CD4-positive, alpha-beta T cell (primary cell): Measurements from ENCODE around the gene LDAH. TPM values are rescaled to one million over a fixed set of nuclear protein-coding genes. Genes with fewer than 3 reads are reported as not detected.

Experiments
- ATAC-seq: fragments of 200-7000 bp; cut with Tn5 transposase; one replicate; pipeline ENCODE4 v1.10.0; 2022; ENCODE audit warnings: mild to moderate bottlenecking; ENCODE audit not compliant: poor library complexity
- CTCF ChIA-PET: fragments of 350-600 bp; sonication (Branson Sonifier 250); formaldehyde crosslinking; loops from one replicate; lab custom pipeline; 2021; ENCODE audit warnings: antibody characterized with exemption, inconsistent platforms; lab: Charles Lee
- POLR2A ChIA-PET: fragments of 350-600 bp; sonication (Branson Sonifier 250); formaldehyde crosslinking; loops from one replicate; lab custom pipeline; 2021; ENCODE audit warnings: antibody characterized with exemption, inconsistent platforms; lab: Charles Lee
- DNase-seq, 14 experiments: peaks; one replicate each; pipeline ENCODE4 v3.0.0-alpha.2; 2013 to 2020; ENCODE audit warnings: mixed read lengths in 2 of 14
- H3K27ac ChIP-seq, 2 donors: one replicate each; pipeline versions ENCODE4 v1.5.1 to v1.7.0; 2013; ENCODE audit warnings: low read length in 2 of 2, low read depth in 1 of 2, mild to moderate bottlenecking in 1 of 2
- H3K27me3 ChIP-seq, 2 experiments: 1 replicate in 1 of 2; 2 replicates in 1 of 2; pipeline versions ENCODE4 v1.6.1 to v1.7.0; 2013; ENCODE audit warnings: low read length in 2 of 2, control low read depth in 1 of 2, mild to moderate bottlenecking in 1 of 2, moderate library complexity in 1 of 2; ENCODE audit not compliant: insufficient read depth in 2 of 2, control insufficient read depth in 1 of 2
- H3K36me3 ChIP-seq: one replicate; pipeline ENCODE4 v1.6.1; 2013; ENCODE audit warnings: low read length, control low read depth; ENCODE audit not compliant: insufficient read depth
- H3K4me1 ChIP-seq: one replicate; pipeline ENCODE4 v1.6.1; 2013; ENCODE audit warnings: low read length, control low read depth; ENCODE audit not compliant: insufficient read depth
- H3K4me3 ChIP-seq: one replicate; pipeline ENCODE4 v1.5.1; 2013; ENCODE audit warnings: mild to moderate bottlenecking, low read length, moderate library complexity
- H3K9me3 ChIP-seq, 2 experiments: 1 replicate in 1 of 2; 2 replicates in 1 of 2; pipeline versions ENCODE4 v1.6.1 to v1.7.0; 2013; ENCODE audit warnings: low read length in 2 of 2, mild to moderate bottlenecking in 2 of 2, control low read depth in 1 of 2, moderate library complexity in 1 of 2; ENCODE audit not compliant: control insufficient read depth in 1 of 2, insufficient read depth in 1 of 2
- H3K27ac Mint-ChIP-seq: one replicate; pipeline ENCODE4 v1.8.0; 2020; ENCODE audit warnings: mixed read lengths
- H3K27me3 Mint-ChIP-seq: one replicate; pipeline ENCODE4 v1.8.0; 2021; ENCODE audit warnings: mixed read lengths
- H3K36me3 Mint-ChIP-seq: one replicate; pipeline ENCODE4 v1.8.0; 2021; ENCODE audit warnings: low read depth, mixed read lengths
- H3K4me1 Mint-ChIP-seq: one replicate; pipeline ENCODE4 v1.8.0; 2021; ENCODE audit warnings: low read depth, mixed read lengths
- H3K4me3 Mint-ChIP-seq: one replicate; pipeline ENCODE4 v1.8.0; 2020; ENCODE audit warnings: mild to moderate bottlenecking, mixed read lengths
- H3K9me3 Mint-ChIP-seq: one replicate; pipeline ENCODE4 v1.8.0; 2020; ENCODE audit warnings: mixed read lengths
- intact Hi-C, 2 experiments: fragments of 100-400 bp; cut with DNase I in 1 of 2; cut with micrococcal nuclease in 1 of 2; formaldehyde crosslinking; loops; one replicate each; pipeline versions ENCODE4 v1.15.1 to v1.9.0; 2023 to 2025; cut with DNase I, micrococcal nuclease
- total RNA-seq, 174 experiments: library from RNA in 2 of 174; stranded (reverse) in 2 of 174; gene quantifications; one replicate each; pipeline ENCODE4 v1.2.3 and lab custom pipeline; 2021 to 2026
- TF ChIP-seq, protein P1 (sequence below): fragments of 200-600 bp; IDR thresholded peaks from one replicate; pipeline ENCODE4 v1.8.0; 2022; ENCODE audit warnings: antibody characterized with exemption, mild to moderate bottlenecking

Gene LDAH
- total RNA-seq, 2 experiments from 2014 or later, result 6.5 to 7.2 TPM

- H3K9me3 ChIP-seq, result no peaks in the 10 kb centered on the region
- no peak for ATAC-seq
- ChIA-PET CTCF (interaction anchor here (0.8 to 2.9 kb wide), 18 partner anchors 10 to 783 kb away, joined by 3 to 52 read pairs (median 4); partner anchors contain the start of genes LDAH and RHOB), POLR2A (interaction anchor here (0.6 to 3.4 kb wide), 15 partner anchors 10 to 751 kb away, joined by 3 to 30 read pairs (median 6); partner anchors contain the start of genes GDF7, LAPTM4A, LDAH and RHOB)
- TF ChIP-seq, protein P1, sequence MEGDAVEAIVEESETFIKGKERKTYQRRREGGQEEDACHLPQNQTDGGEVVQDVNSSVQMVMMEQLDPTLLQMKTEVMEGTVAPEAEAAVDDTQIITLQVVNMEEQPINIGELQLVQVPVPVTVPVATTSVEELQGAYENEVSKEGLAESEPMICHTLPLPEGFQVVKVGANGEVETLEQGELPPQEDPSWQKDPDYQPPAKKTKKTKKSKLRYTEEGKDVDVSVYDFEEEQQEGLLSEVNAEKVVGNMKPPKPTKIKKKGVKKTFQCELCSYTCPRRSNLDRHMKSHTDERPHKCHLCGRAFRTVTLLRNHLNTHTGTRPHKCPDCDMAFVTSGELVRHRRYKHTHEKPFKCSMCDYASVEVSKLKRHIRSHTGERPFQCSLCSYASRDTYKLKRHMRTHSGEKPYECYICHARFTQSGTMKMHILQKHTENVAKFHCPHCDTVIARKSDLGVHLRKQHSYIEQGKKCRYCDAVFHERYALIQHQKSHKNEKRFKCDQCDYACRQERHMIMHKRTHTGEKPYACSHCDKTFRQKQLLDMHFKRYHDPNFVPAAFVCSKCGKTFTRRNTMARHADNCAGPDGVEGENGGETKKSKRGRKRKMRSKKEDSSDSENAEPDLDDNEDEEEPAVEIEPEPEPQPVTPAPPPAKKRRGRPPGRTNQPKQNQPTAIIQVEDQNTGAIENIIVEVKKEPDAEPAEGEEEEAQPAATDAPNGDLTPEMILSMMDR, result no peak
- H3K27me3 Mint-ChIP-seq, result no peaks in the 10 kb centered on the region
- peak in 1 of 14 experiments; percentile 3 for DNase-seq
- peak overlapping the region; percentile 78 to 88 for H3K27ac ChIP-seq
- intact Hi-C loops, result loop anchor here (2.0 to 5.0 kb wide), 6 partner anchors 171 to 1304 kb away; partner anchors contain the start of genes LAPTM4A (in 1 of the 2), LDAH (in 1 of the 2), PUM2 (in 1 of the 2) and TTC32 (in 1 of the 2)
- H3K36me3 ChIP-seq, result no peaks in the 10 kb centered on the region
- peaks cover 28% of the 10 kb centered on the region for H3K4me1 ChIP-seq
- peaks cover 37% of the 10 kb centered on the region for H3K4me1 Mint-ChIP-seq
- H3K4me3 ChIP-seq, result peak overlapping the region; percentile 53
- H3K9me3 Mint-ChIP-seq, result no peaks in the 10 kb centered on the region
- H3K27me3 ChIP-seq, result no peaks in the 10 kb centered on the region
- H3K36me3 Mint-ChIP-seq, result no peaks in the 10 kb centered on the region
- peak overlapping the region; percentile 89 for H3K27ac Mint-ChIP-seq
- peak overlapping the region; percentile 94 for H3K4me3 Mint-ChIP-seq
Measured at GRCh38 chr2:20651731-20652099, 171.2 kb downstream of the LDAH start.

DNA sequence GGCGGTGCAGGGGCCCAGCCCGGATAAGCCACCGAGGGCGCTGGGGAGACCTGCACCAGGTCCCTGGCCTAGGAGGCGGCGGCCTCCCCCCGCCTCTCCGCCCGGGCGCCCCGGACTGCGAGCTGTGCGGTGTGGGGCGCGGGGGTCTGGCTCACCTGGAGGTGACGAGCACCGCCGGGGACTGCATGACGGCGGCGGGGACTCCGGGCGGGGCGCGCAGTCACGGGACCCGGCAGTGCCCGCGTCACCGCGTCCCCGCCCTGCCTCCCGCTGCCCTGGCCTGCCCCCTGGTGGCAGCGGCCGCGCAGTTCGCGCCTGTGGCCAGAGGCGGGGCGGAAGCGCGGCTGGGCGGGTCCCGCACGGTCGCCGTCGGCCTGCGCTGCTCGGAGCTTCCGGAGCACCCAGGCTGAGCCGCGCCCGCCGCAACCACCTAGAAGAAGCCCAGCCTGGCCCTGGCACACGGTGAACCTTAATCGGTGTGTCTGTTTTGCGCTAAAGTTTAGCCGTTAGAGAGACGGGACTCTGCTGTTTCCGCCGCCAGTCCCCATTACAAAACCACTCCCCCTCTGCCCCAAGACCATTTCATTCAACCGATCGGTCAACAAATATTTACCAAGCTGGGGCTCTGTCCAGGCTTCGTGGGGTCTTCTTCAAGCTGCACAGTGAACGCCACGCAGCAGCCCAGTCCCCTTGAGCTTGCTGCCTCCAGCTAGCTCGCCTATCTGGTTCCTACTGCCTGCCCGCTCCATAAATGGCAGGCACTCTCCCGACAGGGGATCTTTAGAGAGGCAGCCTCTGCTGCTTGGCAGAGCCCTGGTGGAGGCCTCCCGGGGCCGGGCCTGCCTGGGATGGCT is 171.8 kb downstream of the LDAH start, which contains the start of gene HS1BP3:
Gene HS1BP3 (minus strand): TSS at position 222 of the 854 bp plus-strand sequence. CDS start 35 bp downstream, at position 187.
- peaks cover 3% of the 10 kb centered on the region for H3K36me3 ChIP-seq
- peak; percentile 90 for ATAC-seq
- peaks cover 37% of the 10 kb centered on the region for H3K4me1 Mint-ChIP-seq
- H3K27me3 ChIP-seq, result no peaks in the 10 kb centered on the region
- CTCF ChIA-PET, result interaction anchor here (0.8 to 2.9 kb wide), 21 partner anchors 9 to 783 kb away, joined by 3 to 52 read pairs (median 4); partner anchors contain the start of genes LDAH, RHOB and TTC32
- POLR2A ChIA-PET, result interaction anchor here (0.6 to 3.4 kb wide), 17 partner anchors 9 to 751 kb away, joined by 3 to 30 read pairs (median 5); partner anchors contain the start of genes GDF7, LAPTM4A, LDAH and RHOB
- peak; percentile 77 to 97 (median 87) for DNase-seq
- no peaks in the 10 kb centered on the region for H3K9me3 ChIP-seq
- peak within 1 kb of the TSS; percentile 89 for H3K27ac Mint-ChIP-seq
- peak within 1 kb of the TSS; percentile 82 to 92 for H3K27ac ChIP-seq
- H3K9me3 Mint-ChIP-seq, result no peaks in the 10 kb centered on the region
- H3K36me3 Mint-ChIP-seq, result no peaks in the 10 kb centered on the region
- peak within 1 kb of the TSS; percentile 94 for H3K4me3 Mint-ChIP-seq
- TF ChIP-seq, protein P1, result peak; percentile 69
- H3K4me3 ChIP-seq, result peak within 1 kb of the TSS; percentile 96
- intact Hi-C loops, result loop anchor here (2.0 to 5.0 kb wide), 5 partner anchors 206 to 1304 kb away; partner anchors contain the start of genes LAPTM4A (in 1 of the 2), PUM2 (in 1 of the 2) and TTC32 (in 1 of the 2)
- no peaks in the 10 kb centered on the region for H3K27me3 Mint-ChIP-seq
- peaks cover 28% of the 10 kb centered on the region for H3K4me1 ChIP-seq

GRCh38 chr2:20650393-20650876 is 172.5 kb downstream of the LDAH start:
- peak; percentile 5 for ATAC-seq
- H3K36me3 Mint-ChIP-seq, result no peaks in the 10 kb centered on the region
- H3K4me1 ChIP-seq, result peaks cover 28% of the 10 kb centered on the region
- no peaks in the 10 kb centered on the region for H3K27me3 Mint-ChIP-seq
- H3K4me1 Mint-ChIP-seq, result peaks cover 37% of the 10 kb centered on the region
- peak in 6 of 14 experiments; percentile 25 to 69 (median 40) for DNase-seq
- intact Hi-C loops, result loop anchor here (2.0 to 5.0 kb wide), 5 partner anchors 206 to 1303 kb away; partner anchors contain the start of genes LAPTM4A (in 1 of the 2), PUM2 (in 1 of the 2) and TTC32 (in 1 of the 2)
- H3K9me3 ChIP-seq, result no peaks in the 10 kb centered on the region
- no peaks in the 10 kb centered on the region for H3K27me3 ChIP-seq
- ChIA-PET POLR2A (interaction anchor here (0.6 to 3.4 kb wide), 14 partner anchors 9 to 750 kb away, joined by 3 to 30 read pairs (median 6); partner anchors contain the start of genes GDF7, LAPTM4A, LDAH and RHOB), CTCF (interaction anchor here (0.8 to 2.9 kb wide), 17 partner anchors 8 to 782 kb away, joined by 3 to 52 read pairs (median 5); partner anchors contain the start of genes LDAH, RHOB and TTC32)
- H3K27ac ChIP-seq, result peak overlapping the region; percentile 82 to 92
- H3K4me3 Mint-ChIP-seq, result peak overlapping the region; percentile 83
- H3K4me3 ChIP-seq, result peak overlapping the region; percentile 96
- no peaks in the 10 kb centered on the region for H3K9me3 Mint-ChIP-seq
- TF ChIP-seq, protein P1, result no peak
- peaks cover 4% of the 10 kb centered on the region for H3K36me3 ChIP-seq
- peak overlapping the region; percentile 81 for H3K27ac Mint-ChIP-seq
